ENCODE measurements around the gene ZNF775. TPM values are rescaled to one million over a fixed set of nuclear protein-coding genes. Genes with fewer than 3 reads are reported as not detected.

The ZNF775 gene
- total RNA-seq, 1 experiment from 2014 or later = 3.7 TPM

DNA sequence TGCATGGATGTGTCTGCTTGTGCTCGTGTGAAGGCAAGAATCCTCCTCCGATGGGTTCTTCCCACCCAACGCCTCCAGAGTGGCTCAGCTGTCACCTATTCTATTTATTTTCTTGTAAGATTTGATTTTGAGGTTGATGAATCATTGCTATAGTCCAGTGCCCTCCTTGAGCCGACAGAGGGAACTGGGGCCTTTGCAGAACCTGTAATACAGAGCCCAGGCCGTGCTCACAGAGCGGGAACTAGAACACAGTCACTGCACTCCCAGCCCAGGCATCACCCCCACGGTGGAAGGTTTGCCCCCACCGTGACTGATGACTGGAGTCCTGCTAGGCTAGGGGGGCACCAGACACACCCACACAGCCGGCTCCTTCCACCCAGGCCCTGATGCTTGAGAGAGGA, 39.7 kb upstream of the ZNF775 start:
- Histone ChIP-seq H4K20me1 (ENCODE audit: low read length) (no peaks in the 10 kb centered on the region), H3K9me3 (ENCODE audit: low read length) (no peaks in the 10 kb centered on the region), H3K27me3 (ENCODE audit: low read length) (no peaks in the 10 kb centered on the region), H3K4me2 (ENCODE audit: low read length) (no peak overlapping the region), H3K9ac (ENCODE audit: low read length) (no peak overlapping the region), H3K79me2 (ENCODE audit: low read length) (no peaks in the 10 kb centered on the region), H2AFZ (ENCODE audit: low read length) (no peak overlapping the region), H3K36me3 (ENCODE audit: low read depth, low read length) (no peaks in the 10 kb centered on the region), H3K27ac (ENCODE audit: low read length) (no peak overlapping the region), H3K4me1 (ENCODE audit: insufficient read depth, low read length) (no peaks in the 10 kb centered on the region), H3K9me2 (replicated peaks; ENCODE audit: low read length) (no peaks in the 10 kb centered on the region), H3F3A (ENCODE audit: low read length, unreplicated experiment) (no peaks in the 10 kb centered on the region), H3K4me3 (ENCODE audit: low read length) (no peak overlapping the region)
- ChIA-PET CTCF (no interaction called here), POLR2A (ENCODE audit: unreplicated experiment) (no interaction called here)
- DNase-seq (no peak), ATAC-seq (0 out of 2 replicates have a peak, but pooled peaks have one; percentile 24)
- no TSS peak for BruUV-seq (replicated peaks)
- TF ChIP-seq, protein P1, sequence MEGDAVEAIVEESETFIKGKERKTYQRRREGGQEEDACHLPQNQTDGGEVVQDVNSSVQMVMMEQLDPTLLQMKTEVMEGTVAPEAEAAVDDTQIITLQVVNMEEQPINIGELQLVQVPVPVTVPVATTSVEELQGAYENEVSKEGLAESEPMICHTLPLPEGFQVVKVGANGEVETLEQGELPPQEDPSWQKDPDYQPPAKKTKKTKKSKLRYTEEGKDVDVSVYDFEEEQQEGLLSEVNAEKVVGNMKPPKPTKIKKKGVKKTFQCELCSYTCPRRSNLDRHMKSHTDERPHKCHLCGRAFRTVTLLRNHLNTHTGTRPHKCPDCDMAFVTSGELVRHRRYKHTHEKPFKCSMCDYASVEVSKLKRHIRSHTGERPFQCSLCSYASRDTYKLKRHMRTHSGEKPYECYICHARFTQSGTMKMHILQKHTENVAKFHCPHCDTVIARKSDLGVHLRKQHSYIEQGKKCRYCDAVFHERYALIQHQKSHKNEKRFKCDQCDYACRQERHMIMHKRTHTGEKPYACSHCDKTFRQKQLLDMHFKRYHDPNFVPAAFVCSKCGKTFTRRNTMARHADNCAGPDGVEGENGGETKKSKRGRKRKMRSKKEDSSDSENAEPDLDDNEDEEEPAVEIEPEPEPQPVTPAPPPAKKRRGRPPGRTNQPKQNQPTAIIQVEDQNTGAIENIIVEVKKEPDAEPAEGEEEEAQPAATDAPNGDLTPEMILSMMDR (conservative IDR thresholded peaks at IDR 0.05; ENCODE audit: low read depth, low read length) = no peak
- no peak for TF ChIP-seq EZH2 (IDR thresholded peaks at IDR 0.05; ENCODE audit: low read length, unreplicated experiment)
- no peak for TF ChIP-seq EZH2phosphoT487 (IDR thresholded peaks at IDR 0.05; ENCODE audit: borderline replicate concordance, low read length)
- intact Hi-C loops (cut with micrococcal nuclease) = no loop called here

DNA sequence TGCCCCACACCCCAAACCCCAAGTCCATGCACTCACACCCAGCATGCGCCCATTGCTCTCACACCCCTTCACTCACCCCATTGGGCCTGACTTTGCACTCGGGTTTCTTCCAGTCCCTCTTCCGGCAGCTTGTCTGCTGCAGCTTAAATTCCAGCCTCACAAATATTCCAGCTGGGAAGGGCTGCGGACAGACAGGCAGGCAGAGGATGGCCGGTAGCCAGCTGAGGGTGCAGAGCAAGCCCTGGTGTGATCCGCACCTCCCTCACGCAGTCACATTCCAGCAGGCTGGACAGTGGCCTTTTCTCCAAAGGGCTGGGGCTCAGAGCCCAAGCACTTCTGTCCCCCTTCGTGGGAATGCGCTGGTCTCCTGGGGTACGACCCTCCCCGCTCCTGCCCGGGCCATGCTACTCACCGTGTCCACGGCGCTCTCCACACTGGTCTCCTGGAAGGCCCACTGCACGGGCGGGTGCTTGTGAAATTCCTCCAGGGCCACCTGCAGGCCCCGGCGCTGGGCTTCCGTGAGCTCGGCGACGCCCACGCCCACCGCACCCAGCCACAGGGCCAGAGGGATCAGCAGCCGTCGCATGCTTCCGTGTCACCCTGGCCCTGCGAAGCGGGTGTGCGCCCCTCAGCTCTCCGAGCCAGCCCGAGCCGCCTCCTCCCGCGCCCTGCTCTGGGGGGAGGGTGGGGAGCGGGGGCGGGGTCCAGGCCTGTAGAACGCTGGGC, 38.9 kb upstream of the ZNF775 start:
- ChIA-PET CTCF (no interaction called here), POLR2A (ENCODE audit: unreplicated experiment) (no interaction called here)
- Histone ChIP-seq H4K20me1 (ENCODE audit: low read length) (no peaks in the 10 kb centered on the region), H3K4me1 (ENCODE audit: insufficient read depth, low read length) (no peaks in the 10 kb centered on the region), H3F3A (ENCODE audit: low read length, unreplicated experiment) (no peaks in the 10 kb centered on the region), H3K4me3 (ENCODE audit: low read length) (no peak overlapping the region), H3K27ac (ENCODE audit: low read length) (no peak overlapping the region), H3K27me3 (ENCODE audit: low read length) (no peaks in the 10 kb centered on the region), H3K36me3 (ENCODE audit: low read depth, low read length) (no peaks in the 10 kb centered on the region), H3K9me2 (replicated peaks; ENCODE audit: low read length) (no peaks in the 10 kb centered on the region), H3K79me2 (ENCODE audit: low read length) (no peaks in the 10 kb centered on the region), H2AFZ (ENCODE audit: low read length) (no peak overlapping the region), H3K9me3 (ENCODE audit: low read length) (no peaks in the 10 kb centered on the region), H3K9ac (ENCODE audit: low read length) (no peak overlapping the region), H3K4me2 (ENCODE audit: low read length) (no peak overlapping the region)
- intact Hi-C loops (cut with micrococcal nuclease) = no loop called here
- BruUV-seq (replicated peaks) = no TSS peak
- no peak for TF ChIP-seq EZH2 (IDR thresholded peaks at IDR 0.05; ENCODE audit: low read length, unreplicated experiment)
- no peak for TF ChIP-seq EZH2phosphoT487 (IDR thresholded peaks at IDR 0.05; ENCODE audit: borderline replicate concordance, low read length)
- TF ChIP-seq, protein P1 (conservative IDR thresholded peaks at IDR 0.05; ENCODE audit: low read depth, low read length) = no peak
- DNase-seq = no peak
- no peak for ATAC-seq

DNA sequence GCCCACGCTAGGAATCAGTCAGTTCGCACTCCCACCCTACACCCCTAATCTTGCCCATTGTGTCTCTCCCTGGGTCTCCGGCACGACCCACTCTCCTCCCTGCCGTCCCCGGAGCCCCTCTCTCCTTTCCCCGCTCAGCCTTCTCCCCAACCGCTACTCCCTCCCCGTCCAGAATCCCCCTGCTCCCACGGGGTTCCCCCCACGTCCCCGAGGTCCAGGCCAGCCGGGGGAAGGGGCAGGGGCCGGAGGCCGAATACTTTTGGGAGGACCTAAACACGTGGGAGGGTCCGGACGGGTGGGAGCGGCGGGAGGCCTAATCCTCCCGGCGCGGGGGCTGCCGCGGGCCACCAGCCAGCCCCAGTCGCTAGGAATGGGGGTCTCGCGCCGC, 38.3 kb upstream of the ZNF775 start:
- Histone ChIP-seq H3K27ac (ENCODE audit: low read length) (no peak overlapping the region), H3F3A (ENCODE audit: low read length, unreplicated experiment) (no peaks in the 10 kb centered on the region), H3K9ac (ENCODE audit: low read length) (no peak overlapping the region), H3K9me2 (replicated peaks; ENCODE audit: low read length) (no peaks in the 10 kb centered on the region), H3K4me1 (ENCODE audit: insufficient read depth, low read length) (no peaks in the 10 kb centered on the region), H3K9me3 (ENCODE audit: low read length) (no peaks in the 10 kb centered on the region), H3K4me2 (ENCODE audit: low read length) (no peak overlapping the region), H3K4me3 (ENCODE audit: low read length) (no peak overlapping the region), H4K20me1 (ENCODE audit: low read length) (no peaks in the 10 kb centered on the region), H3K79me2 (ENCODE audit: low read length) (no peaks in the 10 kb centered on the region), H3K36me3 (ENCODE audit: low read depth, low read length) (no peaks in the 10 kb centered on the region), H3K27me3 (ENCODE audit: low read length) (no peaks in the 10 kb centered on the region), H2AFZ (ENCODE audit: low read length) (no peak overlapping the region)
- ChIA-PET CTCF (no interaction called here), POLR2A (ENCODE audit: unreplicated experiment) (no interaction called here)
- intact Hi-C loops (cut with micrococcal nuclease) = no loop called here
- ATAC-seq = no peak
- DNase-seq = no peak
- TF ChIP-seq EZH2phosphoT487 (IDR thresholded peaks at IDR 0.05; ENCODE audit: borderline replicate concordance, low read length) (no peak), EZH2 (IDR thresholded peaks at IDR 0.05; ENCODE audit: low read length, unreplicated experiment) (no peak)
- TF ChIP-seq, protein P1 (conservative IDR thresholded peaks at IDR 0.05; ENCODE audit: low read depth, low read length) = no peak
- BruUV-seq (replicated peaks) = no TSS peak
